CD4-positive, alpha-beta T cell treated with Interleukin-12 subunit alpha and Interleukin-12 subunit beta, for 1 hour (primary cell): Measurements from ENCODE around the gene SYT7.

Source experiments
- DNase-seq: peaks from one replicate; pipeline ENCODE4 v3.0.0-alpha.2; 2020

Gene SYT7

GRCh38 chr11:61513143-61513765 is 67.6 kb downstream of the SYT7 start:
- DNase-seq, result no peak

- DNase-seq, result no peak
These were observed 68.4 kb downstream of the SYT7 start for GRCh38 chr11:61512435-61512834.

DNA sequence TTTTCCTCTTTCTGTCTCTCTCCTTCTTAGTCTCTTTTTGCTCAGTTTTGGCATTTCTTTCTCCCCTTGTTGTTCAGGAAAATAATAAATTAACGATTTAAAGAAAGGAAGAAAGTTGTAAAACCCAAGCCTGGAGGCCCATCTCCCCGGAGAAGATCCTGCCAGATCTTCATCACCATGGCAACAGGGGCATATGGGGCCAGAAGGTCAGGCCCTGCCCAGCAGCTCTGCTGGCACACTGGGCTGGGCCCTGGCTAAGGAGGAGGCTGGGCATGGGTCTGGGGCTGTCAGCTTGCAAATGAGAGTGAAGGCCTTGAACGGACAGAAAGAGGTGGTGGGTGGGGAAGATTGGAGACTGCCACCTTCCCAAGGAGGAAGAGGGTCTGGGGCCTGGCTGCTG is 69.5 kb downstream of the SYT7 start:
- no peak for DNase-seq

GRCh38 chr11:61510974-61511373 is 69.9 kb downstream of the SYT7 start:
- DNase-seq, result no peak

DNA sequence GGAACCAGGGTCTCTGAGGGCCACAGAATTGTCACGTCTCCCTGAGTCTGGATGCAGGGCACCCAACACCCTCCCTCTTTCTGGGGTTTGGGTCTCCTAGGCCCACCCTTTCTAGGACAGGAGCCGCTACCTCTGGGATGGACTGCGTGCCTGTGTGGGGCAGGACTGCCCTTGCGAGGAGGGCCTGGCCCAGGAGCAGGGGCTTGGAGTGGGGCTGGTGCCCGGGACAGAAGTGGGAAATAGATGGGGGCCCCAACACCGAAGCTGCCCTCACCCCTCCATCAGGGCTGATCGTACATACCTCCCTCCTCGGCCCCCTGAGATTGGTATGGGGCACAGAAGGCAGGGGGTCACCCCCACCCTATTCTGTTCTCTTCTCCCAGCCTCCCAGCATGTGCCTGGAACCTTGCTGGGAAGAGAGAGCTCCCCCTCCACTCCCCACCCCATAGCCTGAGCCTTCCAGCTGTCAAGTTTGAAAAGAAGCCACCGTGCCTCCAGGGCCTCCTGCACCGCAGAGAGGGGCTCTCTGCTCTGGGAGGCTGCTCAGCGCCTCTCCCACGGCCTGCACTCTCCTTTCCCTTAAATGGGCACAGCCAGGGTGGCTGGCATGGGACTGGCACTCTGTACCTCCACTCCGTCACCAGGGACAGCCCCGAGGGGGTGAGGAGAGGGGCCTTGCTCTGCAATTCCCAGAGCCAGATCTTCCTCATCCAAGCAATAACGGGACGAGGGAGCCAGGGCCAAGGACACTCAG is 70.5 kb downstream of the SYT7 start:
- no peak for DNase-seq

- DNase-seq, result peak; percentile 59
These were observed 71.5 kb downstream of the SYT7 start for GRCh38 chr11:61509043-61510029.

- peak; percentile 19 for DNase-seq
These were observed 72.7 kb downstream of the SYT7 start, which contains the start of gene LRRC10B for GRCh38 chr11:61507962-61508861. LRRC10B (plus strand) TSS chr11:61508749; CDS start chr11:61508999, 250 bp downstream.

- no peak for DNase-seq
These were observed 73.7 kb downstream of the SYT7 start for GRCh38 chr11:61507012-61507768.

DNA sequence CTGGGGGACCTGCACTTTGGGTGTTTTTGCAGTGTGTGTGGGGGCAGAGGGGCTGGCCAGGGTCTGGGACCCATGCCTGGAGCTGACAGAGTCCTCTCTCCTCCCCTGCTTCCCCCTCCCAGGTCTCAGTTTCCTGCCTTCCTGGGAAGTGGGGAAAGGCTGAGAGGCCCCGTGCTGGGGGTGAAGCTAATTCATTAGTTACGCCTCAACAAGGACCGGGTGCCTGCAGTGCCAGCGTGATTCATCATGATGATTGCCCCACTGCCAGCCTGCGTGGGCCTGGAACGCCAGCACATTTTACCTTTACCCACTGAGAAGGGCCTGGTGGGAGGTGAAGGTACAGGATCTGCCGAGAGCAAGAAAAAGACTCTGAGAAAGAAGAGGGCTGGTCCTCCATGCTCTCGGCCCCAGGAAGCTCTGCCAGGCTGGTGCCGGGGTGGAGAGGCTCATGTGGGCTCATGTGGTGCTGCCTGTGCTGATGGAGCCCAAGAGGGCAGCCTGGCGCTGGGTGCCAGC is 75.2 kb downstream of the SYT7 start:
- DNase-seq, result no peak

- no peak for DNase-seq
These were observed 75.8 kb downstream of the SYT7 start for GRCh38 chr11:61505106-61505505.

- no peak for DNase-seq
These were observed 77.6 kb downstream of the SYT7 start for GRCh38 chr11:61503135-61503770.

- DNase-seq, result no peak
These were observed 78.4 kb downstream of the SYT7 start for GRCh38 chr11:61502522-61502921.

DNA sequence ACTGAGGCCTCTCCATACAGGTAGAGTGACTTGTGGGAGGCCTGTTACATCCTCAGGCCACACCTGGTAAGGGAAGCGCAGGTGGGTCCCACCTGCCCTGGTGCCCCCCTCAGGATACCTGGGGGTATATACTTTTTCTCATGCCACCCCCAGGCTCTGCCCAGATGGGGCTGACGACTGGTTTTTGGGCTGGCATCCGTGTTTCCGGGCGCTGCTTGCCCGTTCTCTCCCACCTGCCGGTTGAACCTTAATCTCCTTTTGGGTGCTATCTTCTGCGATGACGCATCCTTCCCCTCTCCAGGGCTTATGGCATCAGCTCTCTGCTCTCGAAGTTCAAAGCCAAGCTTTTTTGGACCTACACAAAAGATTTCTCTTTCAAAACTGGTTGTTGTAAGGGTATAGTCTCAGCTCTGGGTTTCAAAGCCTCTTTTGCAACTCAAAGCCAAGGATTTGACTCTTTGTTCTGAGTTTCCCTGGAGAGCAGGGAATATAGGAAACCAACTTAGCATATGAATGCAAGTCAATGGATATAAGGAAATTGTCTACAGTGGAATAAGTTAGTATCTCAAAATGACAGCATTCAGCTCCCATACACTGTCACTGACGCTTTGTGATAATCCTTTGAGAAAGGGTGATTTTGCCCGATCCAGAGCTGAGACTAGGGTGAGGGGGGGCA is 80.9 kb downstream of the SYT7 start:
- DNase-seq, result no peak

- DNase-seq, result no peak
These were observed 82.0 kb downstream of the SYT7 start for GRCh38 chr11:61498767-61499341.

DNA sequence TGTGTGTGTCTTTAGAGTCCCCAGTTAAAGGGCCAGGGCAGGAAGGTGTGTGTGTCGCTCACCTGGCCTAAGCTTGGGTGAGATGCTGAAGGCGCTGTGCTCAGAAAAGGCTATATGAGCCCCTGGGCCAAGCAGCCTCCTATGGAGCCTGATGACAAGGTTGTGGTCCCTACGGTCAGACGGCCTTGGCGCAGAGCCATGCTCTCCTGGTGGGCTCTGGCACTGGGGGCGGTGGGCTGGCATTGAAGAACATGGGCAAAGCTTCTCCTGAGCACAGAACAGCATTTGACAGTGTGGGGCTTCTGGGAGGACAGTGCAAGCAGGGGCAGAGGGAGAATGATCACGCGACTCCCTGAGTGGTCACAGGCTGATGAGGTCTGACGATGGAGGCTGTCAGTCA is 83.0 kb downstream of the SYT7 start:
- no peak for DNase-seq

DNA sequence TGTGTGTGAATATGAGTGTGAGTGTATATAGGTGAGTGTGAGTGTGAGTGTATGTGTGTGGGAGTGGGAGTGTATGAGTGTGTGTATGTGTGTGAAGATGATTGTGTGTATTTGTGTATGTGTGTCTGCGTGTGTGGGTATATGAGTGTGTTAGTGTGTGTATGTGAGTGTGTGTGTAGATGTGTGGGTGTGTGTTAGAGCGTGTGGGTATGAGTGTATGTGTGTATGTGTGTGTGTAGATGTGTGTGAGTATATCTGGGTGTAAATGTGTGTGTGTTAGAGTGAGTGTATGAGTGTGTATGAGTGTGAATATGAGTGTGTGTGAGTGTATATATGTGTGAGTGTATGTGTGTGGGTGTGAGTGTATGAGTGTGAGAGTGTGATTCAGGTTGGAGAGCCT is 83.4 kb downstream of the SYT7 start:
- DNase-seq, result no peak

DNA sequence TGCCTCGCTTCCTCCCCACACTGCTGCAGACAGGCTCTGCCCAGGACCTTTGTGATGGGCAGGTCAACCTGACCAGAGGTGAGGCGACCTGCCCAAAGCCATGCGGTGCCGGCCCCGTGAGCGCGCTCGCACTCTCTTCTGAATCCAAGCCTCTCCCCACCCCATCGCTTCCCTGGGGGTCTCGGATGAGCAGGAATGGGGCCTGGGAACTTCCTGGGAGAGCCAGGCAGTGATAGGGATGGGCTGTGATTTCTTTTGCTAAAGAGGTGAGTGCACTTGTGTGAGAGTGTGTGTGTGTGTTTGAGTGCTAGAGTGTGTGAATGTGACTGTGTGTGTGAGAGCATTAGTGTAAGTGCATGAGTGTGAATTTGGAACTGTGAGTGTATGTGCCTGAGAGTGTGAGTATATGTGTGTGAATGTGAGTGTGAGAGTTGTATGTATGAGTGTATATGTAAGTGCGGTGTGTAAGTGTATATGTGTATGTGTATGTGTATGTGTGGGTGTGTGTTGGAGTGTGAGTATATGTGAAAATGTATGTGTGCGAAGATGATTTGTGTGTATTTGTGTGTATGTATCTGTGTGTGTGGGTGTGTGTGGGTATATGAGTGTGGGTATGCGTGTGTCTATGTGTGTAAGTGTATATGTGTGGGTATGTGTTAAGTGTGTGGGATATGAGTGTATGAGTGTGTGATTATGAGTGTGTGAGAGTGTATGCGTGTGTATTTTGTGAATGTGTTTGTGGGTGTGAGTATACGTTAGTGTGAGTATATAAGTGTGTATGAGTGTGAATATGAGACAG is 84.1 kb downstream of the SYT7 start:
- no peak for DNase-seq

- DNase-seq, result no peak
These were observed 84.9 kb downstream of the SYT7 start for GRCh38 chr11:61495801-61496601.
